ENCODE data around the gene EPB41L4B.

EPB41L4B gene

DNA sequence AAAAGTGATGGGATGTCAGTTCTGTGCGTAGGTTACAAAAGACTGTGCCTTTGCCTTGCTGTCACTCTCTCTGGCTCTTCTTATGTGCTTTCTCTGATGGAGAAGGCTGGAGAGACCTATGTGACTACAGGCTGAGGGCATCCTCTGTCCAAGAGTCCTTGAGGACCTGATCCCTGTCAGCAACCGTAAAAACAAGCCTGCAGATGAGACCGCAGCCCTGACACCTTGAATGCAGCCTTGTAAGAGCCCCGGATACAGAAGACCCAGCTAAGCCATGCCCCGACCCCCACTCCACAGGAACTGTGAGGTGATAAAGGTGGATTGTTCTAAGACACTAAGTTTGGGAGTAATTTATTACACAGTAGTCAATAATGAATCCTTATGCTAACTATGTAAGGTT, 121.2 kb downstream of the EPB41L4B start:
- no peak for DNase-seq (ENCODE audit: low spot score)

GRCh38 chr9:109198736-109199382, 122.0 kb downstream of the EPB41L4B start:
- DNase-seq (ENCODE audit: low spot score), result no peak

DNA sequence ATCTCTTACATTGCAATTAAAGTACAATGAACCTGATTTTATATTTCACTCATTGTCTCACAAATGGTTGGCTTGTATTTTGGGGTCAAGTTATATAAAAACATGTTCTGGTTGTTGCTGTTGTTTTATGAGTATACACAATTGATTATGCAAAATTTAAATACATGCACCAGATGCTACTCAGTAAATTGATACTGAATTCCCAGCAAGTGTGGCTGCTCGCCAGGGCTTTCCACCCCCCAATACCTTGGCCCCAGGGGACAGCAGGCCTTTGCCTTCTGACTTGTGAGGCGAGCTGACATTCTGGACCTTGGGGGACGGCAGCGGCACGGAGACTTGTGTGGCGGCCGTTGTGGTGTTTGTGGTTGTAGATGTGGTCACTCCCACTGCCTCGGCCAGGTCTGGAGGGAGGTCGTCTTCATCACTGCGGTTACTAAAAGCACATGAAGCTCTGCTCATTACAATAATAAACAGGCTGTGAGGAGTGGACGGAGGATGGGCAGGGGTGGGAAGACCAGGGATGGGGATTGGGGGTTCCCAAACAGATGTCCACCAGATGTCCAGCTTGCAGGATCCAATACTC, 126.8 kb downstream of the EPB41L4B start:
- no peak for DNase-seq (ENCODE audit: low spot score)

DNA sequence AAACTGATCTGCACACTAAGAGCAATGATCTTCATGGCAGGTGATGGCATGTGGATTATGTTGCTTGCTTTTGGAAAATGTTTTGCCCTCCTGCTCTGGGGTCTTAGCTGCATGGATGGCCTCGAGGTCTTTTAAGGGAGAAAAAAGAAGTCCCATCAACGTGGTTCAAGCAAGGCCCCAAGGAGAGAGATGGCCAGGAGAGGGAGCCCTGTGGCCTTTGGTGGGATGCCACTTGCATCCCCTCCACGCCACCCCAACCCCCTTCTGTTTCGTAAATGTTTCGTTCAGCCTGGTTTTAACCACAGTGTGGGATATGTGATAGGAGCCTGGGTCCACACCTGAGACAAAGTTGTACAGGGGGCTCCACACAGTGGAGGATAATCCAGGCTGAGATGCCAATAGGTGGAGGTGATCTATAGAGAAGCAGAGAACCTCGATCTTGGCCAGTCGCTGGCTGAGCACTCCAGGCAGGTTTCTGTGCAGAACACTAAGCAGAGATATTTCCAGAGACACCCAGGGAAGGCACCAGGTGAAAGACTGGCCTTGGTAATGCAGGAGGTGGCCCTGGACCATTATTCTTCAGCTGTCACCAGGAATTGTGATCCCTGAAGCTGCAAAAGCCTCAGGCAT, 128.0 kb downstream of the EPB41L4B start:
- DNase-seq (ENCODE audit: low spot score), result no peak

DNA sequence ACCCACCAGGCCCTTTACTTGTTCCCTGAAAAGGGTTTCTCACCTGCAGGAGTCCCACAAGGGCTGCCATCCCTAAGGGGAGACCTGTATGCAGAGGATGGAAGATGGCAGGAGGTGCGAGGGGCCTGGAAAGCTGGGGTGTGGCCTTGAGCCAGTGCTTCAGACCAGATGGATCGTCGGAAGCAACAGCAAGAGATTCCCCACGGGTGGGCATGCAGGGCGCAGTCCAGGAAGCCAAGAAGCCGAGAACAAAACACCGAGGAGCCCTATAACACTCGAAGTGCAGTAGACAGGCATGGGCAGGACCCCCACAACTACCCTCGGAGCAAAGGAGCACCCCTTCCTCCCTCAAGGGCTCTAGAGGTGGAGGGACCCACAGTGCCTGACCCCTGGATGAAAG, 129.1 kb downstream of the EPB41L4B start:
- DNase-seq (ENCODE audit: low spot score), result no peak

GRCh38 chr9:109190151-109190550, 130.7 kb downstream of the EPB41L4B start:
- DNase-seq (ENCODE audit: low spot score), result no peak

GRCh38 chr9:109186857-109187520, 133.9 kb downstream of the EPB41L4B start:
- DNase-seq (ENCODE audit: low spot score), result no peak

GRCh38 chr9:109182940-109183798, 137.7 kb downstream of the EPB41L4B start:
- DNase-seq (ENCODE audit: low spot score), result no peak

GRCh38 chr9:109182550-109182939, 138.3 kb downstream of the EPB41L4B start:
- no peak for DNase-seq (ENCODE audit: low spot score)

- no peak for DNase-seq (ENCODE audit: low spot score)
Observed at GRCh38 chr9:109181284-109181683, 139.6 kb downstream of the EPB41L4B start.

DNA sequence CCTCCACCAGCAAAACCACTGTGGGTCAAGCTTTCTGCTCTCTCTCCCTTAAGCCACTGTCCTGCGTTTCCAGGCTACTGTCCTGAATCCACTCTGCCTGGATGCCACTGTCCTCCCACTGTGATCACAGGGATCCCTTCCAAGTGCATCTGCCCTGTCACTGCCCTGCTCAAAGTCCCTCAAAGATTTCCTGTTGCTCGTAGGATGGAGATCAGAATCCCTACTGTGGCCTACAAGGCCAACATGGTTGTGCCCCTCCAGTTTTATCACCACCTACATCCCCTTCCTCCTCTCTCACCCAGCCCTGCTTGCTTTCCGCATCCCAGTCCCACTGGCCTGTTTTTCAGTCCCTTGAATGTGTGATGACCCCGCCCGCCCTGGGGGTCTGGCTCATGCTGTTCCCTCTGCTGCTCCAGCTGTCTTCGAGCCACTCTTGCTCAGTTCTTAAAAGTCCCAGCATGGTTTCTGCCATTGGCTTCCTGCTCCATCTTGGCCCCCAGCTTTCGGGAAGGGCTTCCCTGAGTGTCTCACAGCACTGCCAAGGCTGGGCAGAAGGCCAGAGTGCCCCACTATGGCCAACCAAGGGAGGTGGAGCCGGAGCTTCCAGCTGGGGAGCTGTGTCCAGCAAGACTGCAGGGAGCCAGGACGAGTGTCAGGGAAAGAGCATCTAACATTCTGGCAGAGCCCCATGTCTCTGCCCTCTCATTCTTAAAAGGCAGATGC, 140.9 kb downstream of the EPB41L4B start:
- no peak for DNase-seq (ENCODE audit: low spot score)

DNA sequence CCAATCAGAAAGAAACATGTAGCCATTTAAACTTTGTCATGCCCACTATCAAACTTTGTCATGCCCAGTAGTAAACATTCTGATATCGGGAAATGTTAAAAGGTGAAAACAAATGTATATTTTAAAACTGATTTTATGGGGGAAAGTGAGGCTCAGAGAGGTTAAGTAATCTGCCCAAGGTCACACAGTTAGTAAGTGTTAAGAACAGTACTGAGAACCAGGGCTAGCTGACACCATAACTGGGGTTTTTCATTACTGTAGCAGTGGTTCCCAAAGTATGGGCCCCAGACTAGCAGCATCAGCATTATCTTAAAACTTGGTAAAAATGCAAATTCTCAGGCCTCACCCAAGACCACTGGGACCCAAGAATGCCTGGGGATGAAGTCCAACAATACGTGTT, 143.9 kb downstream of the EPB41L4B start:
- no peak for DNase-seq (ENCODE audit: low spot score)

DNA sequence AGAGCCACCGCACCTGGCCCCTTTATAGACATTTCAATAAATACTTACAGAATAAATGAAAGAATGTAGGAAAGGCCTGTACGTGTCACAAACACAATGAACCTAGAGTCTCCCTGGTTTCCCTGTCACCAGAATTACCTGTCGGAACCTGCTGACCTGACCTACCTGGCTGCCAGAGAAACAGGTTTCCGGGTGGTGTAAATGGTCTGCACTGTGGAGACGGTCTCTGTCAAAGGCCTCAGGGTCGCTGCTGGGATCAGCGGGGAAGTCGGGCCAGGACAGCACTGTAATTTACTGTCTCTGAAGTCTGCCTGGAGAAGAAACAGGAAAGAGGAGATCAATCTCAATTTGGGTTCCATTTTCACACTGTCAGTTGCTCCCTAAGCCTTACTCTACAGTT, 144.5 kb downstream of the EPB41L4B start:
- DNase-seq (ENCODE audit: low spot score), result no peak

GRCh38 chr9:109172935-109173334, 147.9 kb downstream of the EPB41L4B start:
- DNase-seq (ENCODE audit: low spot score), result no peak

GRCh38 chr9:109171926-109172325, 148.9 kb downstream of the EPB41L4B start:
- no peak for DNase-seq (ENCODE audit: low spot score)

DNA sequence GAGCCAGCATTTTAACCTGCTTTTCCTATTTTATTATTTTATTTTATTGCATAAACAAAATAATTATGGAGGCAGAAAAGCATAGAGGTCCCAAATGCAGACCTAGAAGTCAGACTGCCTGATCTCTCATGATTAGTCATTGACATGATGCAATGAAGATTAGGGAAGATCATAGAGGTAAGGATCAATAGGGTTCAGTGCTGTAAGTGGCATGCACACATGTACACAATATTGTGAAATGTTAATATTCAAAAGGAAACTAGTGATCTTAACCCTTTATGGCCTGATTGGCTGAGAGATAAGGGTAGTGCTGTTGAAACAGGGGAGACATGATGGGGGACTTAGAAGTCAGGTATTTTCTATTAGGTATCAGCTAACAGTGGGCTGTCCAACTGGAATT, 152.7 kb downstream of the EPB41L4B start:
- DNase-seq (ENCODE audit: low spot score), result no peak

DNA sequence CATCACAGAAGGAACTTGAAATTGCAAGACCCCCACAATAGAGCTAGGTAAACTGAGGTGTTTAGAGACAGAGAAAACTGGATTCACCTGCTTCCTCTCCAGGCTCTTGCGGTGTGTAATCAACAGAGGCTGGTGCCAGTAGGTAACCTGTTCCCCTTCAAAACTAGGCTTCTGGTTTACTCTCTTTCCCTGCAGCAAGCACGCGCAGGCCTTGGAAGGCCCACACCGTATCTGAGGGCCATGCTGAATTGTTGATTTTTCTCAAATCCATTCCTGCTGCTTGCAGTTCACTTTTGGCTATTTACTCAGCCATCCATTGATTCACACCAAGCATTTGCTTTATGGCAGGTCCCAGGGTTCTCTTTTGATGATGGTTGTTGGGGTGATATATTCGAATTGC, 153.1 kb downstream of the EPB41L4B start:
- DNase-seq (ENCODE audit: low spot score), result no peak

GRCh38 chr9:109166771-109167601, 153.9 kb downstream of the EPB41L4B start, which contains the start of gene FRRS1L:
FRRS1L (minus strand) TSS chr9:109167249; CDS start chr9:109167138, 111 bp downstream.
- DNase-seq (ENCODE audit: low spot score), result no peak

DNA sequence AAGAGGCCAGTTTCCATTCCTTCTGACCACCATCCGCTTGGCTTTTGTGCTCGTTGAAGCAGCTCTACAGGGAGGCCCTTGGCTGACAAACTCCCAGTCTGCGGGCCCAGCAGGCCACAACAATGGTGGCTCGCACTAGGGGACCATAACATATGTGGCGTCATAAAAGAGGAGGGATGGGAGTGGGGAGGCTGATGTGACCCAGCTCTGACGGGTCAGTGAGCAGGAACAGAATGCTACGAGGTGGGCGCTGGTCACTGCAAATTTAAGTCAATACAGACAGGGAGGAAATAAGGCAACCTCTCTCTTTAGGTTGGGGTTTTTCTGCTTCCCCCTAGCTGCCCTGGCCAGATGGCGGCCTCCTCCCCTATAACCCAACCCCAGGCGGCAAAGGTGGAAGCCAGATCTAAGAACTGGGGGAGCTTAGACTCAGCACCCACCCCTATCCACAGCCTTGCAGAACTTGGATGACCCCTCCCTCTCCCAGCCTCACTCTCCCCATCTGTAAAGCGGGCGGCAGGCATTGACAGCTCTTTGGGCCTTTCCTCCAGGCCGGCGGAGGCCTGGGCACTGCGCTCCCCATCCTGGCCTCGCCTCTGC, 154.6 kb downstream of the EPB41L4B start:
- DNase-seq (ENCODE audit: low spot score), result no peak

DNA sequence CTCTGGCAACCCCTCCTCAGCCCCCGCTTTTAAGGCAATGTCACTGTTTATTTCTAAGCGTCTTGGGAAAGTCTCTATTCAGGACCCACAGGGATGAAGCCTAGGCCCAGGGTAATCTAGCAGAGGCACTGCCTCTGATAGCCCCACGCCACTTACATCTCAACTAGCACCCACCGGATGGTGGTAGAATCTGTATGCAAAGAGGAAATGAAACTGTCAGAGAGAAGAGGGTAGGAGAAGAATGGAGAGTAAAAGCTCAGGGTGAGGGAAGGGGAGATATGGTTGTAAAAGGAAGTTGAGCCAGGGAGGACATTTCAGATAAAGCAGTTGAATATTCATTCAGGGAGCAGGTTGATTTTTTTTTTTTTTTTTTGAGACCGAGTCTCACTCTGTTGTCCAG, 156.8 kb downstream of the EPB41L4B start:
- DNase-seq (ENCODE audit: low spot score), result no peak

Data from CD4-positive, alpha-beta T cell treated with Interleukin-6 at 100 ng/mL for 8 hours (primary cell).